Measurements from ENCODE around the gene PAPOLA. TPM values are rescaled to one million over a fixed set of nuclear protein-coding genes. Genes with fewer than 3 reads are reported as not detected.
"Not testable (repeated sequence)": the region's sequence is repeated elsewhere in the genome, so short reads cannot be mapped to it uniquely, and the experiment has no call there.

PAPOLA gene
- total and polyA plus RNA-seq, 9 of the 15 experiments (the other 6 are each of a cell fraction or from before 2014, with no cell fraction given): 51.1 to 199 (median 95.8) TPM

DNA sequence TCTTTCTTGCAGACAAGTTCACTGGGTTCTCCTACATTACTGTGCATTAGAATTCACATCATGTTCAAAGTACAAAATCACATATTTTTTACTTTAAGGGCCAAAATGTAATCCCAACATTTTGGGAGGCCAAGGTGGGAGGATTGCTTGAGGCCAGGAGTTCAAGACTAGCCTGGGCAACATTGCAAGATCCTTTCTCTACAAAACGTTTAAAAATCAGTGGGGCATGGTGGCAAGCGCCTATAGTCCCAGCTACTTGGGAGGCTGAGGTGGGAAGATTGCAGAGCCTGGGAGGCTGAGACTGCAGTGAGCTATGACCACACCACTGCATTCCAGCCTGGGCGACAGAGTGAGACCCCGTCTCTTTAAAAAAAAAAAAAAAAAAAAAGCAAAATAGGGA is 31.2 kb upstream of the PAPOLA start:
- DNase-seq (ENCODE audit: extremely low read depth in 1 of 4, low spot score in 3 of 4); H3K9me1 ChIP-seq (ENCODE audit: control insufficient read depth, insufficient read depth, low read length); H2AFZ ChIP-seq (ENCODE audit: low read depth, low read length); H3K9ac ChIP-seq (ENCODE audit: insufficient read depth in 1 of 2, low read depth in 2 of 2, low read length in 2 of 2); H3K4me1 ChIP-seq (replicated peaks in 1 of 2; ENCODE audit: control insufficient read depth in 2 of 2, insufficient read depth in 2 of 2, low read length in 2 of 2); in situ Hi-C loops (cut with MboI); H3K4me2 ChIP-seq (ENCODE audit: insufficient read depth, low read length); BruUV-seq (replicated peaks); POLR2A ChIA-PET; H3K9me3 ChIP-seq (replicated peaks; ENCODE audit: control insufficient read depth, insufficient read depth, low read depth, low read length); H3K27ac ChIP-seq (ENCODE audit: extremely low read depth, low read depth, low read length); H4K20me1 ChIP-seq (replicated peaks; ENCODE audit: control insufficient read depth, insufficient read depth, low read length); H3K36me3 ChIP-seq (ENCODE audit: control insufficient read depth, insufficient read depth, low read length); H3K4me3 ChIP-seq; ATAC-seq; CTCF ChIA-PET (ENCODE audit: low intra/inter-chr PET ratio); H3K79me2 ChIP-seq (ENCODE audit: control insufficient read depth, insufficient read depth, low read length); FAIRE-seq; intact Hi-C loops (cut with micrococcal nuclease); H3K27me3 ChIP-seq (ENCODE audit: control insufficient read depth in 2 of 2, insufficient read depth in 2 of 2, low read length in 2 of 2): not testable (repeated sequence)
- WGBS (ENCODE audit: insufficient coverage, low coverage, missing lambda C conversion rate): 21% methylated on average over 3 of the region's 4 CpGs
- peak; percentile 36; the same call in 1 of the 2 replicates for TF ChIP-seq ZNF121 (CRISPR knock-in tag; conservative IDR thresholded peaks at IDR 0.05)
- TF ChIP-seq RBM25 (IDR thresholded peaks at IDR 0.05; ENCODE audit: low read depth, low read length, severe bottlenecking): peak; percentile 3

DNA sequence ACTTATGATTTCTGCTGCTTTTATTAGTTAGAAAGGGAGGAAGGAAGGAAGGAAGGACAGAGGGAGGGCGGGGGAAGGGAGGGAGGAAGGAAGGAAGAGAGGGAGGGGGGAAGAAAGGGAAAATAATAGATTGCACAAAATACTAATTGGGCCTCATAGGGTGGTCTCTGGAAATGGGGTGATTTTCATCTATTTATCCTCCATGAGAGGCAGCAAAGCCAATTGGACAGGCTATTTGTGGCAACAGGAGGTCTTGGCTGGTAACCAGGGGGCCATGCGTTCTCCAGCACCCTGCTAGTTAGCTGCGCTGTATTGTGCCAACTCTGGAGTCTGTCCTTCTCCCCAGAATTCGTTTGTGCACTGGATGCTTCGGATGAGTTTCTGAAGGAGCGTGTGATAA is 24.1 kb upstream of the PAPOLA start:
- ChIA-PET CTCF (ENCODE audit: low intra/inter-chr PET ratio) (no interaction called here), POLR2A (no interaction called here)
- no peak overlapping the region for H3K27ac ChIP-seq (ENCODE audit: extremely low read depth, low read depth, low read length)
- H4K20me1 ChIP-seq (replicated peaks; ENCODE audit: control insufficient read depth, insufficient read depth, low read length): no peaks in the 10 kb centered on the region
- H3K27me3 ChIP-seq (ENCODE audit: control insufficient read depth in 2 of 2, insufficient read depth in 2 of 2, low read length in 2 of 2): peaks cover 0 to 10% of the 10 kb centered on the region in 2 experiments; a peak in 4 of 5 replicates
- H3K4me3 ChIP-seq: no peak overlapping the region
- no peak overlapping the region for H3K9ac ChIP-seq (ENCODE audit: insufficient read depth in 1 of 2, low read depth in 2 of 2, low read length in 2 of 2)
- FAIRE-seq: no peak
- 4% methylated on average over 5 of the region's 6 CpGs for WGBS (ENCODE audit: insufficient coverage, low coverage, missing lambda C conversion rate)
- no peak for ATAC-seq
- no peaks in the 10 kb centered on the region for H3K9me3 ChIP-seq (replicated peaks; ENCODE audit: control insufficient read depth, insufficient read depth, low read depth, low read length)
- H3K79me2 ChIP-seq (ENCODE audit: control insufficient read depth, insufficient read depth, low read length): no peaks in the 10 kb centered on the region
- BruUV-seq (replicated peaks): no TSS peak
- H3K9me1 ChIP-seq (ENCODE audit: control insufficient read depth, insufficient read depth, low read length): no peaks in the 10 kb centered on the region
- H3K4me2 ChIP-seq (ENCODE audit: insufficient read depth, low read length): no peak overlapping the region
- no peak overlapping the region for H2AFZ ChIP-seq (ENCODE audit: low read depth, low read length)
- in situ Hi-C loops (cut with MboI) (no loop called here), intact Hi-C loops (cut with micrococcal nuclease) (no loop called here)
- H3K36me3 ChIP-seq (ENCODE audit: control insufficient read depth, insufficient read depth, low read length): no peaks in the 10 kb centered on the region
- H3K4me1 ChIP-seq (replicated peaks in 1 of 2; ENCODE audit: control insufficient read depth in 2 of 2, insufficient read depth in 2 of 2, low read length in 2 of 2): no peaks in the 10 kb centered on the region; a peak in 2 of 5 replicates
- DNase-seq (ENCODE audit: extremely low read depth in 1 of 4, low spot score in 3 of 4): no peak
- TF ChIP-seq, protein P1, sequence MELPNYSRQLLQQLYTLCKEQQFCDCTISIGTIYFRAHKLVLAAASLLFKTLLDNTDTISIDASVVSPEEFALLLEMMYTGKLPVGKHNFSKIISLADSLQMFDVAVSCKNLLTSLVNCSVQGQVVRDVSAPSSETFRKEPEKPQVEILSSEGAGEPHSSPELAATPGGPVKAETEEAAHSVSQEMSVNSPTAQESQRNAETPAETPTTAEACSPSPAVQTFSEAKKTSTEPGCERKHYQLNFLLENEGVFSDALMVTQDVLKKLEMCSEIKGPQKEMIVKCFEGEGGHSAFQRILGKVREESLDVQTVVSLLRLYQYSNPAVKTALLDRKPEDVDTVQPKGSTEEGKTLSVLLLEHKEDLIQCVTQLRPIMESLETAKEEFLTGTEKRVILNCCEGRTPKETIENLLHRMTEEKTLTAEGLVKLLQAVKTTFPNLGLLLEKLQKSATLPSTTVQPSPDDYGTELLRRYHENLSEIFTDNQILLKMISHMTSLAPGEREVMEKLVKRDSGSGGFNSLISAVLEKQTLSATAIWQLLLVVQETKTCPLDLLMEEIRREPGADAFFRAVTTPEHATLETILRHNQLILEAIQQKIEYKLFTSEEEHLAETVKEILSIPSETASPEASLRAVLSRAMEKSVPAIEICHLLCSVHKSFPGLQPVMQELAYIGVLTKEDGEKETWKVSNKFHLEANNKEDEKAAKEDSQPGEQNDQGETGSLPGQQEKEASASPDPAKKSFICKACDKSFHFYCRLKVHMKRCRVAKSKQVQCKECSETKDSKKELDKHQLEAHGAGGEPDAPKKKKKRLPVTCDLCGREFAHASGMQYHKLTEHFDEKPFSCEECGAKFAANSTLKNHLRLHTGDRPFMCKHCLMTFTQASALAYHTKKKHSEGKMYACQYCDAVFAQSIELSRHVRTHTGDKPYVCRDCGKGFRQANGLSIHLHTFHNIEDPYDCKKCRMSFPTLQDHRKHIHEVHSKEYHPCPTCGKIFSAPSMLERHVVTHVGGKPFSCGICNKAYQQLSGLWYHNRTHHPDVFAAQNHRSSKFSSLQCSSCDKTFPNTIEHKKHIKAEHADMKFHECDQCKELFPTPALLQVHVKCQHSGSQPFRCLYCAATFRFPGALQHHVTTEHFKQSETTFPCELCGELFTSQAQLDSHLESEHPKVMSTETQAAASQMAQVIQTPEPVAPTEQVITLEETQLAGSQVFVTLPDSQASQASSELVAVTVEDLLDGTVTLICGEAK (IDR thresholded peaks at IDR 0.05): no peak
- TF ChIP-seq, protein P1 (CRISPR knock-in tag; IDR thresholded peaks at IDR 0.05): no peak
- TF ChIP-seq ZNF184 (CRISPR knock-in tag; IDR thresholded peaks at IDR 0.05): no peak
- no peak for TF ChIP-seq SRSF1 (IDR thresholded peaks at IDR 0.05; ENCODE audit: low read depth, low read length)
- TF ChIP-seq SMARCA5 (IDR thresholded peaks at IDR 0.05): no peak
- no peak for TF ChIP-seq NBN (IDR thresholded peaks at IDR 0.05; ENCODE audit: low read depth)
- no peak for TF ChIP-seq SMARCA4 (IDR thresholded peaks at IDR 0.05)

All from K562 (cell line).